ENCODE data around the gene TSPAN13. TPM values are rescaled to one million over a fixed set of nuclear protein-coding genes. Genes with fewer than 3 reads are reported as not detected.

TSPAN13 gene
- total RNA-seq, 1 donor from 2014 or later: 4.4 TPM

DNA sequence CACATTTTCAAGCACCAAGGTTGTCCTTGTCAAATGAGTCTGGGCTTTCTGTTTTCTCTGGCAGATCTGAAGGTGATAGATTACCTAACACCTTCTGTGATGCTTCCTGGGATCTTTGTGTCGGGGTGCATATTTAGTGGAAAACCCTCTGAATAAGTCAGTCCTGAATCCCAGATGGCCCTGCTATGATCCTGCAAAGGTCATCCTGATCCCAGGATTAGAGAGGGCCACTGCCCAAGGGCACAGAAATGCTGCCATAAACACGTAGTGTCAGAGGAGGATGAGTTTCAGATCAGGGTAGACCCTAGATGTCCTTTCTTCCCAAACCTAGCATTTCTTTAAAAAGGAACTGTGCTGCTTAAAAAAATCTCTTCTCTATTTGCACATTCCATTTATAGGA, 32.3 kb downstream of the TSPAN13 start:
- Histone ChIP-seq H3K27ac (no peak overlapping the region), H3K27me3 (no peaks in the 10 kb centered on the region), H3K9me3 (no peaks in the 10 kb centered on the region), H3K4me3 (no peak overlapping the region), H3K4me1 (no peaks in the 10 kb centered on the region), H3K36me3 (no peaks in the 10 kb centered on the region)
- intact Hi-C loops (cut with DNase I): no loop called here
- no peak for DNase-seq (ENCODE audit: low spot score in 2 of 2)
- TF ChIP-seq, protein P1, sequence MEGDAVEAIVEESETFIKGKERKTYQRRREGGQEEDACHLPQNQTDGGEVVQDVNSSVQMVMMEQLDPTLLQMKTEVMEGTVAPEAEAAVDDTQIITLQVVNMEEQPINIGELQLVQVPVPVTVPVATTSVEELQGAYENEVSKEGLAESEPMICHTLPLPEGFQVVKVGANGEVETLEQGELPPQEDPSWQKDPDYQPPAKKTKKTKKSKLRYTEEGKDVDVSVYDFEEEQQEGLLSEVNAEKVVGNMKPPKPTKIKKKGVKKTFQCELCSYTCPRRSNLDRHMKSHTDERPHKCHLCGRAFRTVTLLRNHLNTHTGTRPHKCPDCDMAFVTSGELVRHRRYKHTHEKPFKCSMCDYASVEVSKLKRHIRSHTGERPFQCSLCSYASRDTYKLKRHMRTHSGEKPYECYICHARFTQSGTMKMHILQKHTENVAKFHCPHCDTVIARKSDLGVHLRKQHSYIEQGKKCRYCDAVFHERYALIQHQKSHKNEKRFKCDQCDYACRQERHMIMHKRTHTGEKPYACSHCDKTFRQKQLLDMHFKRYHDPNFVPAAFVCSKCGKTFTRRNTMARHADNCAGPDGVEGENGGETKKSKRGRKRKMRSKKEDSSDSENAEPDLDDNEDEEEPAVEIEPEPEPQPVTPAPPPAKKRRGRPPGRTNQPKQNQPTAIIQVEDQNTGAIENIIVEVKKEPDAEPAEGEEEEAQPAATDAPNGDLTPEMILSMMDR (IDR thresholded peaks at IDR 0.05): no peak

GRCh38 chr7:16786257-16786656, 32.7 kb downstream of the TSPAN13 start:
- Histone ChIP-seq H3K27ac (no peak overlapping the region), H3K36me3 (no peaks in the 10 kb centered on the region), H3K27me3 (no peaks in the 10 kb centered on the region), H3K4me3 (no peak overlapping the region), H3K9me3 (no peaks in the 10 kb centered on the region), H3K4me1 (no peaks in the 10 kb centered on the region)
- DNase-seq (ENCODE audit: low spot score in 2 of 2): no peak
- TF ChIP-seq, protein P1 (IDR thresholded peaks at IDR 0.05): no peak
- intact Hi-C loops (cut with DNase I): no loop called here

- intact Hi-C loops (cut with DNase I): no loop called here
These were observed 33.6 kb downstream of the TSPAN13 start for GRCh38 chr7:16787127-16787526.

GRCh38 chr7:16791071-16791470, 37.5 kb downstream of the TSPAN13 start:
- Histone ChIP-seq H3K4me1 (no peaks in the 10 kb centered on the region), H3K27me3 (no peaks in the 10 kb centered on the region), H3K4me3 (no peak overlapping the region), H3K36me3 (no peaks in the 10 kb centered on the region), H3K9me3 (no peaks in the 10 kb centered on the region), H3K27ac (no peak overlapping the region)
- TF ChIP-seq, protein P1 (IDR thresholded peaks at IDR 0.05): no peak
- DNase-seq (ENCODE audit: low spot score in 2 of 2): no peak
- intact Hi-C loops (cut with DNase I): no loop called here

More at GRCh38 chr7:16787127-16787526, 33.6 kb downstream of the TSPAN13 start:
- Histone ChIP-seq H3K27me3 (no peaks in the 10 kb centered on the region), H3K4me1 (no peaks in the 10 kb centered on the region), H3K9me3 (no peaks in the 10 kb centered on the region), H3K36me3 (no peaks in the 10 kb centered on the region), H3K27ac (no peak overlapping the region), H3K4me3 (no peak overlapping the region)
- DNase-seq (ENCODE audit: low spot score in 2 of 2): no peak
- TF ChIP-seq, protein P1 (IDR thresholded peaks at IDR 0.05): no peak

GRCh38 chr7:16791905-16792698, 38.5 kb downstream of the TSPAN13 start:
- DNase-seq (ENCODE audit: low spot score in 2 of 2): no peak
- Histone ChIP-seq H3K27ac (no peak overlapping the region), H3K27me3 (no peaks in the 10 kb centered on the region), H3K4me1 (no peaks in the 10 kb centered on the region), H3K36me3 (no peaks in the 10 kb centered on the region), H3K9me3 (no peaks in the 10 kb centered on the region), H3K4me3 (no peak overlapping the region)
- TF ChIP-seq, protein P1 (IDR thresholded peaks at IDR 0.05): no peak
- intact Hi-C loops (cut with DNase I): no loop called here

Data from ascending aorta (tissue), 2 donors.